GM23338 (cell line): ENCODE measurements around the gene PARP9. TPM values are rescaled to one million over a fixed set of nuclear protein-coding genes. Genes with fewer than 3 reads are reported as not detected.

ENCODE experiments used
- ATAC-seq: fragments of 200-7000 bp; cut with Tn5 transposase; 3 replicates; pipeline ENCODE4 v1.9.1; 2020
- DNase-seq: peaks from one replicate; pipeline ENCODE4 v3.0.0-alpha.2; 2015; ENCODE audit warnings: low spot score
- H2AFZ ChIP-seq: fragments of 200-600 bp; sonication (generic); 2 replicates; pipeline ENCODE4 v1.8.0; 2016; ENCODE audit warnings: antibody characterized with exemption, mild to moderate bottlenecking, moderate library complexity
- H3F3A ChIP-seq: fragments of 200-600 bp; sonication (generic); replicated peaks from 2 replicates; pipeline ENCODE4 v1.8.0; 2017; ENCODE audit warnings: antibody characterized with exemption, mixed run types, low read depth
- H3K27ac ChIP-seq: fragments of 200-600 bp; sonication (generic); 2 replicates; pipeline ENCODE4 v1.6.1; 2016; ENCODE audit warnings: low read depth
- H3K27me3 ChIP-seq: fragments of 200-600 bp; sonication (generic); 2 replicates; pipeline ENCODE4 v1.8.0; 2016; ENCODE audit warnings: mild to moderate bottlenecking, mixed run types, moderate library complexity; ENCODE audit not compliant: insufficient read depth
- H3K36me3 ChIP-seq: fragments of 200-600 bp; sonication (generic); 2 replicates; pipeline ENCODE4 v1.8.0; 2016; ENCODE audit warnings: mild to moderate bottlenecking; ENCODE audit not compliant: insufficient read depth
- H3K4me1 ChIP-seq: fragments of 200-600 bp; sonication (generic); 2 replicates; pipeline ENCODE4 v1.8.0; 2016; ENCODE audit warnings: mild to moderate bottlenecking, moderate library complexity; ENCODE audit not compliant: insufficient read depth
- H3K4me2 ChIP-seq: fragments of 200-600 bp; sonication (generic); 2 replicates; pipeline ENCODE4 v1.7.1; 2017; ENCODE audit warnings: mixed run types
- H3K4me3 ChIP-seq: fragments of 200-600 bp; sonication (generic); 2 replicates; pipeline ENCODE4 v1.6.1; 2016; ENCODE audit warnings: mixed run types
- H3K79me2 ChIP-seq: fragments of 200-600 bp; sonication (generic); replicated peaks from 2 replicates; pipeline ENCODE4 v1.8.0; 2017; ENCODE audit warnings: mild to moderate bottlenecking; ENCODE audit not compliant: insufficient read depth
- H3K9me2 ChIP-seq: fragments of 200-600 bp; sonication (generic); 2 replicates; pipeline ENCODE4 v1.8.0; 2017; ENCODE audit not compliant: insufficient read depth
- H4K20me1 ChIP-seq: fragments of 200-600 bp; sonication (generic); replicated peaks from 2 replicates; pipeline ENCODE4 v1.8.0; 2017; ENCODE audit warnings: mild to moderate bottlenecking; ENCODE audit not compliant: insufficient read depth
- H3K27ac Mint-ChIP-seq: 2 replicates; pipeline ENCODE4 v1.8.0; 2020; ENCODE audit warnings: inconsistent platforms, mild to moderate bottlenecking, moderate library complexity, mixed read lengths
- H3K27me3 Mint-ChIP-seq: 3 replicates; pipeline ENCODE4 v1.8.0; 2022; ENCODE audit warnings: low read depth, mild to moderate bottlenecking, moderate library complexity, mixed read lengths, inconsistent platforms; ENCODE audit not compliant: insufficient read depth, poor library complexity
- H3K36me3 Mint-ChIP-seq: 3 replicates; pipeline ENCODE4 v1.8.0; 2021; ENCODE audit warnings: low read depth, mild to moderate bottlenecking, inconsistent platforms, moderate library complexity, mixed read lengths
- H3K4me1 Mint-ChIP-seq: 3 replicates; pipeline ENCODE4 v1.8.0; 2020; ENCODE audit warnings: mild to moderate bottlenecking, inconsistent platforms, mixed read lengths
- H3K4me3 Mint-ChIP-seq: 3 replicates; pipeline ENCODE4 v1.8.0; 2021; ENCODE audit warnings: moderate library complexity, mild to moderate bottlenecking, inconsistent platforms, mixed read lengths
- H3K9me3 Mint-ChIP-seq: 3 replicates; pipeline ENCODE4 v1.8.0; 2020; ENCODE audit warnings: moderate library complexity, mild to moderate bottlenecking, inconsistent platforms, mixed read lengths
- CREB1 ChIP-seq: fragments of 250-450 bp; sonication (Bioruptor Pico); IDR thresholded peaks from 2 replicates; pipeline ENCODE4 v1.5.0; 2020; ENCODE audit warnings: low read depth, mild to moderate bottlenecking, moderate library complexity
- EZH2 ChIP-seq: fragments of 200-600 bp; sonication (generic); IDR thresholded peaks from one replicate; pipeline ENCODE4 v1.8.0; 2017; ENCODE audit warnings: antibody characterized with exemption, mild to moderate bottlenecking, low read depth; ENCODE audit not compliant: unreplicated experiment
- EZH2phosphoT487 ChIP-seq: fragments of 200-600 bp; sonication (generic); IDR thresholded peaks from one replicate; pipeline ENCODE4 v1.8.1; 2018; ENCODE audit warnings: antibody characterized with exemption; ENCODE audit not compliant: unreplicated experiment
- NANOG ChIP-seq: IDR thresholded peaks from 2 replicates; pipeline ENCODE4 v1.6.1; 2016; ENCODE audit warnings: antibody characterized with exemption, borderline replicate concordance
- POLR2AphosphoS5 ChIP-seq: IDR thresholded peaks from 2 replicates; pipeline ENCODE4 v1.6.1; 2016; ENCODE audit warnings: antibody characterized with exemption, low read depth
- REST ChIP-seq: IDR thresholded peaks from one replicate; pipeline ENCODE4 v1.6.1; 2018; ENCODE audit warnings: antibody characterized with exemption; ENCODE audit not compliant: unreplicated experiment
- STAT1 ChIP-seq: IDR thresholded peaks from one replicate; pipeline ENCODE4 v1.6.1; 2016; ENCODE audit warnings: antibody characterized with exemption; ENCODE audit not compliant: unreplicated experiment
- ZNF331 ChIP-seq: fragments of 250-450 bp; sonication (Bioruptor Pico); IDR thresholded peaks from 2 replicates; pipeline ENCODE4 v1.5.0; 2020; ENCODE audit warnings: low read depth, mild to moderate bottlenecking, moderate library complexity
- polyA plus RNA-seq: library from polyadenylated mRNA; unstranded; fragments of >200 nt; fragmentation: Nextera tagmentation; extraction: Ambion mirVana; gene quantifications from 2 replicates; pipeline ENCODE4 v1.2.1, GENCODE V29; 2016
- total RNA-seq: library from RNA; depleted of rRNA; stranded (reverse); fragments of >200 nt; shearing (Covaris generic); gene quantifications from 2 replicates; pipeline ENCODE4 v1.2.3, GENCODE V29; 2014
- TF ChIP-seq, protein P1 (sequence below): fragments of 250-450 bp; sonication (Bioruptor Pico); IDR thresholded peaks from 2 replicates; pipeline ENCODE4 v1.5.0; 2020; ENCODE audit warnings: mild to moderate bottlenecking, moderate library complexity
- TF ChIP-seq, protein P2 (sequence below): IDR thresholded peaks from 2 replicates; pipeline ENCODE4 v1.6.1; 2016; ENCODE audit warnings: antibody characterized with exemption

Gene PARP9
- total and polyA plus RNA-seq, 2 experiments from 2014 or later, result 1.8 to 2.2 TPM

DNA sequence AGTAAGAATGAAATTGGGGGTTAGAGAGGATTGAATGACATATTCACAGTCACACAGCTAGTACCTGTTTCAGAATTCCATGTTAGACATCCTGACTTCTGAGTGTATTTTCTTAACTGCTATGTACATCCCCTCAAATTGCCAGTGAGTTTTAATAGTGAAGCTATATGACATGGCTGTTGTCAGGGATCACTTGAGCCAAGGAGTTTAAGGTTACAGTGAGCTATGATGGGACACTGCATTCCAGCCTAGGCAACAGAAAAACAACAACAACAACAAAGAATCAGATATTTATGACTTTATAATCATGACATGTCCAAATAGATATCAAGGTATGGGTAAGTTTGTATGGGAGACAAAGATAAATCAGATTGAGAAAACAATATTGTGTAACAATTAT is 29.9 kb upstream of the PARP9 start:
- H3K36me3 ChIP-seq, result no peaks in the 10 kb centered on the region
- no peaks in the 10 kb centered on the region for H3K27me3 Mint-ChIP-seq
- TF ChIP-seq STAT1, result no peak
- TF ChIP-seq CREB1 (CRISPR knock-in tag), result no peak
- no peak for TF ChIP-seq ZNF331 (CRISPR knock-in tag)
- TF ChIP-seq, protein P1, sequence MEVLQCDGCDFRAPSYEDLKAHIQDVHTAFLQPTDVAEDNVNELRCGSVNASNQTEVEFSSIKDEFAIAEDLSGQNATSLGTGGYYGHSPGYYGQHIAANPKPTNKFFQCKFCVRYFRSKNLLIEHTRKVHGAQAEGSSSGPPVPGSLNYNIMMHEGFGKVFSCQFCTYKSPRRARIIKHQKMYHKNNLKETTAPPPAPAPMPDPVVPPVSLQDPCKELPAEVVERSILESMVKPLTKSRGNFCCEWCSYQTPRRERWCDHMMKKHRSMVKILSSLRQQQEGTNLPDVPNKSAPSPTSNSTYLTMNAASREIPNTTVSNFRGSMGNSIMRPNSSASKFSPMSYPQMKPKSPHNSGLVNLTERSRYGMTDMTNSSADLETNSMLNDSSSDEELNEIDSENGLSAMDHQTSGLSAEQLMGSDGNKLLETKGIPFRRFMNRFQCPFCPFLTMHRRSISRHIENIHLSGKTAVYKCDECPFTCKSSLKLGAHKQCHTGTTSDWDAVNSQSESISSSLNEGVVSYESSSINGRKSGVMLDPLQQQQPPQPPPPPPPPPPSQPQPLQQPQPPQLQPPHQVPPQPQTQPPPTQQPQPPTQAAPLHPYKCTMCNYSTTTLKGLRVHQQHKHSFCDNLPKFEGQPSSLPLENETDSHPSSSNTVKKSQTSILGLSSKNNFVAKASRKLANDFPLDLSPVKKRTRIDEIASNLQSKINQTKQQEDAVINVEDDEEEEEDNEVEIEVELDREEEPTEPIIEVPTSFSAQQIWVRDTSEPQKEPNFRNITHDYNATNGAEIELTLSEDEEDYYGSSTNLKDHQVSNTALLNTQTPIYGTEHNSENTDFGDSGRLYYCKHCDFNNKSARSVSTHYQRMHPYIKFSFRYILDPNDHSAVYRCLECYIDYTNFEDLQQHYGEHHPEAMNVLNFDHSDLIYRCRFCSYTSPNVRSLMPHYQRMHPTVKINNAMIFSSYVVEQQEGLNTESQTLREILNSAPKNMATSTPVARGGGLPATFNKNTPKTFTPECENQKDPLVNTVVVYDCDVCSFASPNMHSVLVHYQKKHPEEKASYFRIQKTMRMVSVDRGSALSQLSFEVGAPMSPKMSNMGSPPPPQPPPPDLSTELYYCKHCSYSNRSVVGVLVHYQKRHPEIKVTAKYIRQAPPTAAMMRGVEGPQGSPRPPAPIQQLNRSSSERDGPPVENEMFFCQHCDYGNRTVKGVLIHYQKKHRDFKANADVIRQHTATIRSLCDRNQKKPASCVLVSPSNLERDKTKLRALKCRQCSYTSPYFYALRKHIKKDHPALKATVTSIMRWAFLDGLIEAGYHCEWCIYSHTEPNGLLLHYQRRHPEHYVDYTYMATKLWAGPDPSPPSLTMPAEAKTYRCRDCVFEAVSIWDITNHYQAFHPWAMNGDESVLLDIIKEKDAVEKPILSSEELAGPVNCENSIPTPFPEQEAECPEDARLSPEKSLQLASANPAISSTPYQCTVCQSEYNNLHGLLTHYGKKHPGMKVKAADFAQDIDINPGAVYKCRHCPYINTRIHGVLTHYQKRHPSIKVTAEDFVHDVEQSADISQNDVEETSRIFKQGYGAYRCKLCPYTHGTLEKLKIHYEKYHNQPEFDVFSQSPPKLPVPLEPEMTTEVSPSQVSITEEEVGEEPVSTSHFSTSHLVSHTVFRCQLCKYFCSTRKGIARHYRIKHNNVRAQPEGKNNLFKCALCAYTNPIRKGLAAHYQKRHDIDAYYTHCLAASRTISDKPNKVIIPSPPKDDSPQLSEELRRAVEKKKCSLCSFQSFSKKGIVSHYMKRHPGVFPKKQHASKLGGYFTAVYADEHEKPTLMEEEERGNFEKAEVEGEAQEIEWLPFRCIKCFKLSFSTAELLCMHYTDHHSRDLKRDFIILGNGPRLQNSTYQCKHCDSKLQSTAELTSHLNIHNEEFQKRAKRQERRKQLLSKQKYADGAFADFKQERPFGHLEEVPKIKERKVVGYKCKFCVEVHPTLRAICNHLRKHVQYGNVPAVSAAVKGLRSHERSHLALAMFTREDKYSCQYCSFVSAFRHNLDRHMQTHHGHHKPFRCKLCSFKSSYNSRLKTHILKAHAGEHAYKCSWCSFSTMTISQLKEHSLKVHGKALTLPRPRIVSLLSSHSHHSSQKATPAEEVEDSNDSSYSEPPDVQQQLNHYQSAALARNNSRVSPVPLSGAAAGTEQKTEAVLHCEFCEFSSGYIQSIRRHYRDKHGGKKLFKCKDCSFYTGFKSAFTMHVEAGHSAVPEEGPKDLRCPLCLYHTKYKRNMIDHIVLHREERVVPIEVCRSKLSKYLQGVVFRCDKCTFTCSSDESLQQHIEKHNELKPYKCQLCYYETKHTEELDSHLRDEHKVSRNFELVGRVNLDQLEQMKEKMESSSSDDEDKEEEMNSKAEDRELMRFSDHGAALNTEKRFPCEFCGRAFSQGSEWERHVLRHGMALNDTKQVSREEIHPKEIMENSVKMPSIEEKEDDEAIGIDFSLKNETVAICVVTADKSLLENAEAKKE (CRISPR knock-in tag), result no peak
- no peak for TF ChIP-seq POLR2AphosphoS5
- H3K4me3 Mint-ChIP-seq, result no peak overlapping the region
- no peak overlapping the region for H3K4me3 ChIP-seq
- DNase-seq, result no peak
- no peak overlapping the region for H2AFZ ChIP-seq
- no peaks in the 10 kb centered on the region for H3K79me2 ChIP-seq
- H3K27ac Mint-ChIP-seq, result no peak overlapping the region
- H3K36me3 Mint-ChIP-seq, result no peaks in the 10 kb centered on the region
- peaks cover 8% of the 10 kb centered on the region for H3K4me1 Mint-ChIP-seq
- peaks cover 8% of the 10 kb centered on the region for H3K4me1 ChIP-seq
- H3K4me2 ChIP-seq, result no peak overlapping the region
- H4K20me1 ChIP-seq, result no peaks in the 10 kb centered on the region
- no peaks in the 10 kb centered on the region for H3F3A ChIP-seq
- no peaks in the 10 kb centered on the region; the same call in 2 of the 3 replicates for H3K9me3 Mint-ChIP-seq
- no peak for ATAC-seq
- H3K27ac ChIP-seq, result no peak overlapping the region
- no peaks in the 10 kb centered on the region for H3K27me3 ChIP-seq
- H3K9me2 ChIP-seq, result no peaks in the 10 kb centered on the region

DNA sequence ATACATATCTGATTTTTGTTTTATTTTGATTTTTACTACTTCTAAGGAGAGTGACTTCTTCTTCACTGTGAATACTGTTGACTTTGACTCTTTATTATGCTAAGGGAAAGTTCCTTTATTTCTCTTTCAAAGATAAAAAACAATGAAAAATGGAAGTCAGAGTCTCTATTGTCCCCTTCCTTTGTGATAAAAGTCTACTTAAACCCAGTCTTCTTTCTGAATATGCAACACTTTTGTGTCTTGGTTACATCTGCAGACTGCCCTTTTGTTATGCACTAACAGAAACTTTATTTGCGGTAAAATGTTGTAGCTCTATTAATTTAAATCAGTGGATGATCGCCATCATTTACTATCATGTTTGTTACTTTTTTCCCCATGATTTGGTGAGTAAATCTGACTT is 26.5 kb upstream of the PARP9 start:
- H3K27ac ChIP-seq, result no peak overlapping the region
- 0 out of 2 replicates have a peak overlapping the region, but pooled peaks have one; percentile 23 for H3K4me2 ChIP-seq
- H3K4me1 ChIP-seq, result peaks cover 11% of the 10 kb centered on the region
- H3K36me3 Mint-ChIP-seq, result no peaks in the 10 kb centered on the region; the same call in 2 of the 3 replicates
- H3K36me3 ChIP-seq, result no peaks in the 10 kb centered on the region
- peaks cover 8% of the 10 kb centered on the region for H3K4me1 Mint-ChIP-seq
- no peak overlapping the region for H3K27ac Mint-ChIP-seq
- H3K9me2 ChIP-seq, result no peaks in the 10 kb centered on the region
- no peak overlapping the region for H3K4me3 ChIP-seq
- no peak overlapping the region for H3K4me3 Mint-ChIP-seq
- ATAC-seq, result no peak
- H2AFZ ChIP-seq, result no peak overlapping the region
- H3K27me3 Mint-ChIP-seq, result no peaks in the 10 kb centered on the region
- no peaks in the 10 kb centered on the region for H3K79me2 ChIP-seq
- H4K20me1 ChIP-seq, result no peaks in the 10 kb centered on the region
- no peaks in the 10 kb centered on the region for H3F3A ChIP-seq
- peaks cover 4% of the 10 kb centered on the region; the same call in 2 of the 3 replicates for H3K9me3 Mint-ChIP-seq
- DNase-seq, result no peak
- no peaks in the 10 kb centered on the region for H3K27me3 ChIP-seq
- TF ChIP-seq EZH2 (no peak), NANOG (no peak), REST (no peak), ZNF331 (CRISPR knock-in tag) (no peak), EZH2phosphoT487 (no peak)
- TF ChIP-seq, protein P2, sequence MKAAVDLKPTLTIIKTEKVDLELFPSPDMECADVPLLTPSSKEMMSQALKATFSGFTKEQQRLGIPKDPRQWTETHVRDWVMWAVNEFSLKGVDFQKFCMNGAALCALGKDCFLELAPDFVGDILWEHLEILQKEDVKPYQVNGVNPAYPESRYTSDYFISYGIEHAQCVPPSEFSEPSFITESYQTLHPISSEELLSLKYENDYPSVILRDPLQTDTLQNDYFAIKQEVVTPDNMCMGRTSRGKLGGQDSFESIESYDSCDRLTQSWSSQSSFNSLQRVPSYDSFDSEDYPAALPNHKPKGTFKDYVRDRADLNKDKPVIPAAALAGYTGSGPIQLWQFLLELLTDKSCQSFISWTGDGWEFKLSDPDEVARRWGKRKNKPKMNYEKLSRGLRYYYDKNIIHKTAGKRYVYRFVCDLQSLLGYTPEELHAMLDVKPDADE, result no peak
